ENCODE data around the gene MAD1L1.
"Not testable (repeated sequence)": the region's sequence is repeated elsewhere in the genome, so short reads cannot be mapped to it uniquely, and the experiment has no call there.

The MAD1L1 gene

GRCh38 chr7:1823376-1824150 lies 409.2 kb downstream of the MAD1L1 start:
- DNase-seq, result no peak

- DNase-seq, result peak; percentile 19
Observed at GRCh38 chr7:1819259-1819841, 413.4 kb downstream of the MAD1L1 start.

GRCh38 chr7:1818575-1819258 lies 414.0 kb downstream of the MAD1L1 start:
- DNase-seq, result no peak

GRCh38 chr7:1817061-1817712 lies 415.6 kb downstream of the MAD1L1 start:
- DNase-seq, result no peak

- not testable (repeated sequence) for DNase-seq
Observed at GRCh38 chr7:1816451-1816850, 416.3 kb downstream of the MAD1L1 start.

GRCh38 chr7:1815551-1816281 lies 417.0 kb downstream of the MAD1L1 start:
- not testable (repeated sequence) for DNase-seq

- DNase-seq, result no peak
Observed at GRCh38 chr7:1815051-1815481, 417.7 kb downstream of the MAD1L1 start.

- DNase-seq, result no peak
Observed at GRCh38 chr7:1814089-1814811, 418.5 kb downstream of the MAD1L1 start.

- DNase-seq, result no peak
Observed at GRCh38 chr7:1813394-1814088, 419.2 kb downstream of the MAD1L1 start.

GRCh38 chr7:1812509-1813393 lies 420.0 kb downstream of the MAD1L1 start:
- DNase-seq, result peak; percentile 18

- no peak for DNase-seq
Observed at GRCh38 chr7:1811850-1812508, 420.8 kb downstream of the MAD1L1 start.

GRCh38 chr7:1810961-1811849 lies 421.5 kb downstream of the MAD1L1 start:
- no peak for DNase-seq

GRCh38 chr7:1810521-1810920 lies 422.2 kb downstream of the MAD1L1 start:
- no peak for DNase-seq

GRCh38 chr7:1809601-1810258 lies 423.0 kb downstream of the MAD1L1 start:
- DNase-seq, result no peak

- no peak for DNase-seq
Observed at GRCh38 chr7:1809070-1809469, 423.7 kb downstream of the MAD1L1 start.

GRCh38 chr7:1807821-1808600 lies 424.7 kb downstream of the MAD1L1 start:
- no peak for DNase-seq

- no peak for DNase-seq
Observed at GRCh38 chr7:1806354-1806753, 426.4 kb downstream of the MAD1L1 start.

All from CD4-positive, alpha-beta T cell treated with Interleukin-21 for 1 hour (primary cell).